ENCODE results near the gene LYL1. TPM values are rescaled to one million over a fixed set of nuclear protein-coding genes. Genes with fewer than 3 reads are reported as not detected.

The LYL1 gene
- total and polyA plus RNA-seq, 2 donors from 2014 or later = 8.5 to 13.8 TPM

DNA sequence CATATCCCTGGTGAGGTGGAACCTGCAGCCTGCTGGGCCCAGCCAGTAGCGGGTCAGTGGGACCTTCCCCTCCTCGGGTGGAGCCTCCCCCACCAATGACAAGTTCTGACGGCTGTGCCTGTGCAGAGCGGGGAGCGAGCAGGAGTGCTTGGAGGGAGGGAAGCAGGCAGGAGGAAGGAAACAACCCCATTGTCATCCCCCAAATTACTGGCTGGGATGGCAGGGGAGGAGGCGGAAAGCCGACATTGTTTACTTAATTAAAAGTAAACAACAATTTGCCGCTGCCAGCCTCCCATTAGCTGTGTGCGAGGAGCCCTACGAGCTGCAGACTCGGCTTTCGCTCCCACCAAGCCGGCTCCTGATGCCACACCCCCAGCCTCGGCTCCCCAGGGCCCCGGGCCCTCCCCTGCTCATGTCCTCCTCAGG is 45.5 kb downstream of the LYL1 start:
- no peak overlapping the region for H3K9ac ChIP-seq (ENCODE audit: low read length in 3 of 3)
- H3K4me1 ChIP-seq (ENCODE audit: control insufficient read depth in 2 of 3, insufficient read depth in 2 of 3, low read depth in 1 of 3, low read length in 3 of 3) = peaks cover 0 to 48% (median 27%) of the 10 kb centered on the region in 3 donors
- no peaks in the 10 kb centered on the region for H3K9me3 ChIP-seq (ENCODE audit: control insufficient read depth in 2 of 3, insufficient read depth in 1 of 3, low read length in 3 of 3)
- DNase-seq = no peak
- H3K27me3 ChIP-seq (ENCODE audit: control insufficient read depth, insufficient read depth, low read length) = peaks cover 4% of the 10 kb centered on the region
- no peak overlapping the region for H3K4me3 ChIP-seq (ENCODE audit: low read length in 3 of 3)
- H3K27ac ChIP-seq (ENCODE audit: low read depth in 2 of 2, low read length in 2 of 2) = peak overlapping the region in 1 of 2 donors; percentile 39
- TF ChIP-seq CTCF (IDR thresholded peaks at IDR 0.05; ENCODE audit: borderline replicate concordance, extremely low read depth, insufficient read depth) = no peak
- no peaks in the 10 kb centered on the region for H3K36me3 ChIP-seq (ENCODE audit: control insufficient read depth in 2 of 3, insufficient read depth in 3 of 3, low read length in 3 of 3)
- intact Hi-C loops (cut with DNase I) = no loop called here
- no peak for FAIRE-seq

- Histone ChIP-seq H3K9me3 (ENCODE audit: control insufficient read depth in 2 of 3, insufficient read depth in 1 of 3, low read length in 3 of 3) (no peaks in the 10 kb centered on the region), H3K27me3 (ENCODE audit: control insufficient read depth, insufficient read depth, low read length) (no peaks in the 10 kb centered on the region), H3K36me3 (ENCODE audit: control insufficient read depth in 2 of 3, insufficient read depth in 3 of 3, low read length in 3 of 3) (no peaks in the 10 kb centered on the region), H3K27ac (ENCODE audit: low read depth in 2 of 2, low read length in 2 of 2) (peak overlapping the region; percentile 63 to 93), H3K4me1 (ENCODE audit: control insufficient read depth in 2 of 3, insufficient read depth in 2 of 3, low read depth in 1 of 3, low read length in 3 of 3) (peaks cover 0 to 53% (median 34%) of the 10 kb centered on the region in 3 donors), H3K4me3 (ENCODE audit: low read length in 3 of 3) (no peak overlapping the region), H3K9ac (ENCODE audit: low read length in 3 of 3) (peak overlapping the region in 1 of 3 donors; percentile 34)
- FAIRE-seq = no peak
- intact Hi-C loops (cut with DNase I) = no loop called here
- DNase-seq = peak in 2 of 5 donors; percentile 50 to 71
- TF ChIP-seq CTCF (IDR thresholded peaks at IDR 0.05; ENCODE audit: borderline replicate concordance, extremely low read depth, insufficient read depth) = no peak
These were observed 46.5 kb downstream of the LYL1 start for GRCh38 chr19:13056052-13056660.

- Histone ChIP-seq H3K4me1 (ENCODE audit: control insufficient read depth in 2 of 3, insufficient read depth in 2 of 3, low read depth in 1 of 3, low read length in 3 of 3) (peaks cover 0 to 52% (median 38%) of the 10 kb centered on the region in 3 donors), H3K36me3 (ENCODE audit: control insufficient read depth in 2 of 3, insufficient read depth in 3 of 3, low read length in 3 of 3) (no peaks in the 10 kb centered on the region), H3K9me3 (ENCODE audit: control insufficient read depth in 2 of 3, insufficient read depth in 1 of 3, low read length in 3 of 3) (no peaks in the 10 kb centered on the region), H3K27ac (ENCODE audit: low read depth in 2 of 2, low read length in 2 of 2) (peak overlapping the region; percentile 63 to 93), H3K27me3 (ENCODE audit: control insufficient read depth, insufficient read depth, low read length) (no peaks in the 10 kb centered on the region), H3K9ac (ENCODE audit: low read length in 3 of 3) (peak overlapping the region in 1 of 3 donors; percentile 34), H3K4me3 (ENCODE audit: low read length in 3 of 3) (no peak overlapping the region)
- FAIRE-seq = no peak
- TF ChIP-seq CTCF (IDR thresholded peaks at IDR 0.05; ENCODE audit: borderline replicate concordance, extremely low read depth, insufficient read depth) = no peak
- intact Hi-C loops (cut with DNase I) = no loop called here
- DNase-seq = peak; percentile 74 to 96 (median 85)
These were observed 47.2 kb downstream of the LYL1 start for GRCh38 chr19:13055213-13056051.

Data from kidney (tissue), 14 donors.